RWPE2 (cell line): ENCODE measurements around the gene GPRC6A.

ENCODE experiments used
- ATAC-seq: fragments of 200-7000 bp; cut with Tn5 transposase; 3 replicates; pipeline ENCODE4 v1.9.1; 2021; ENCODE audit warnings: low read depth
- DNase-seq: peaks from one replicate; pipeline ENCODE4 v3.0.0-alpha.2; 2020; ENCODE audit warnings: low spot score
- H3K27ac ChIP-seq: fragments of 450-650 bp; 2 replicates; pipeline ENCODE4 v1.5.1; 2017; ENCODE audit warnings: mild to moderate bottlenecking; ENCODE audit not compliant: poor library complexity, severe bottlenecking
- H3K27me3 ChIP-seq: fragments of 250-450 bp; sonication (Bioruptor Pico); 2 replicates; pipeline ENCODE4 v1.5.1; 2021; ENCODE audit warnings: mild to moderate bottlenecking, moderate library complexity; ENCODE audit not compliant: insufficient read depth, poor library complexity, severe bottlenecking
- H3K36me3 ChIP-seq: fragments of 250-450 bp; sonication (Bioruptor Pico); 2 replicates; pipeline ENCODE4 v1.5.1; 2020; ENCODE audit warnings: low read depth, mild to moderate bottlenecking, moderate library complexity
- H3K4me1 ChIP-seq: fragments of 250-450 bp; sonication (Bioruptor Pico); 2 replicates; pipeline ENCODE4 v1.5.1; 2021; ENCODE audit warnings: mild to moderate bottlenecking, moderate library complexity; ENCODE audit not compliant: insufficient read depth, poor library complexity, severe bottlenecking
- H3K4me3 ChIP-seq: fragments of 250-450 bp; sonication (Bioruptor Pico); 2 replicates; pipeline ENCODE4 v1.5.1; 2021; ENCODE audit warnings: mild to moderate bottlenecking, moderate library complexity; ENCODE audit not compliant: severe bottlenecking
- H3K9me3 ChIP-seq: fragments of 250-450 bp; sonication (Bioruptor Pico); 2 replicates; pipeline ENCODE4 v1.5.1; 2021; ENCODE audit warnings: mild to moderate bottlenecking, moderate library complexity; ENCODE audit not compliant: severe bottlenecking
- CTCF ChIP-seq: fragments of 450-650 bp; IDR thresholded peaks from one replicate; pipeline ENCODE4 v1.5.1; 2017; ENCODE audit warnings: mild to moderate bottlenecking, moderate library complexity; ENCODE audit not compliant: poor library complexity, severe bottlenecking

GPRC6A gene

GRCh38 chr6:116766506-116767176 is 62.2 kb downstream of the GPRC6A start:
- H3K9me3 ChIP-seq = no peaks in the 10 kb centered on the region
- H3K36me3 ChIP-seq = no peaks in the 10 kb centered on the region
- peaks cover 58% of the 10 kb centered on the region for H3K27me3 ChIP-seq
- no peaks in the 10 kb centered on the region for H3K4me1 ChIP-seq
- TF ChIP-seq CTCF = no peak
- no peak overlapping the region for H3K27ac ChIP-seq
- no peak overlapping the region for H3K4me3 ChIP-seq
- ATAC-seq = no peak
- no peak for DNase-seq

- peak; percentile 54 for DNase-seq
- no peak for TF ChIP-seq CTCF
Measured at GRCh38 chr6:116764961-116765841, 63.7 kb downstream of the GPRC6A start, which contains the start of gene FAM162B. Gene FAM162B (minus strand): TSS chr6:116765719. CDS start chr6:116765576, 143 bp downstream.

GRCh38 chr6:116764629-116764960 is 64.3 kb downstream of the GPRC6A start:
- no peak overlapping the region for H3K27ac ChIP-seq
- ATAC-seq (no peak), DNase-seq (no peak)
- TF ChIP-seq CTCF = no peak
- H3K4me3 ChIP-seq = no peak overlapping the region
- peaks cover 1% of the 10 kb centered on the region for H3K9me3 ChIP-seq
- H3K27me3 ChIP-seq = peaks cover 58% of the 10 kb centered on the region
- no peaks in the 10 kb centered on the region for H3K36me3 ChIP-seq
- no peaks in the 10 kb centered on the region for H3K4me1 ChIP-seq

More at GRCh38 chr6:116764961-116765841, 63.7 kb downstream of the GPRC6A start, which contains the start of gene FAM162B:
- peak; percentile 70 for ATAC-seq
- H3K4me1 ChIP-seq = no peaks in the 10 kb centered on the region
- peaks cover 58% of the 10 kb centered on the region for H3K27me3 ChIP-seq
- no peaks in the 10 kb centered on the region for H3K36me3 ChIP-seq
- H3K4me3 ChIP-seq = peak within 1 kb of the TSS; percentile 29
- no peak within 1 kb of the TSS for H3K27ac ChIP-seq
- H3K9me3 ChIP-seq = peaks cover 1% of the 10 kb centered on the region

DNA sequence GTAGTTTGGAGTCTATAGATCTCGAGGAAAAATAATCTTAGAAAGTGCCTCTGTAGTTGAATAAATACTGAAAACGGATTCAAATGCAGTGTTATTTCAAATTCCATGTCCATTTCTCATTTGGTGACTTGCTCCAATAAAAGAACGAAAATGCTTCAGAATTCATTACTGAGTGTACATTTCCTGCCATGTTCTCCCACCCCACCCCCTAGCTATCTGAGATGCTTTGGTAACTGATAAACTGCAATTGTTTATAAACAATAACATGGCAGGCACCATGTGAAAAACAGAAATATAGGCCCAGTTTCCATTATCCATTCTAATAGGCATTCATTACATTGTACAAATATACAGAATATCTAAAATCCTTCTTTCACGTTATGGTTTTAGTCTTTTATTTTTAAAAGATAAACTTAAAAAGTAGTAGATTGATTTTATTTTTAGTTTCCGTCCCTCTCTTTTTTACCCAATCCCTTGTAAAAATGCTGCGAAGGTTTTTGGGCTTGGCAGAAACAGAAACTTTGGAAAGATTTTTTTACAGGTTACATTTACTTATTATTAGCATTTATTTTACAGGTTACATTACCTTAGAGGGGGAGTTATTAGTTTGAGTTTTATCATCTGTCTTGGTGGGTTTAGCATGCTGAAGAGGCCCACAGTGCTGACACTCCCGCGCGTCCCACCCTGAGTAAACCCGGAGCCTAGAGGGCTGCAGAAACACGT is 64.8 kb downstream of the GPRC6A start:
- no peaks in the 10 kb centered on the region for H3K36me3 ChIP-seq
- DNase-seq (no peak), ATAC-seq (no peak)
- H3K27ac ChIP-seq = no peak overlapping the region
- H3K4me1 ChIP-seq = no peaks in the 10 kb centered on the region
- H3K4me3 ChIP-seq = no peak overlapping the region
- H3K27me3 ChIP-seq = peaks cover 58% of the 10 kb centered on the region
- H3K9me3 ChIP-seq = peaks cover 1% of the 10 kb centered on the region
- no peak for TF ChIP-seq CTCF
